Activated CD4-positive, alpha-beta T cell treated with anti-CD3 and anti-CD28 coated beads for 36 hours (primary cell): ENCODE data around the gene TNFRSF21. TPM values are rescaled to one million over a fixed set of nuclear protein-coding genes. Genes with fewer than 3 reads are reported as not detected.

ENCODE experiments used
- ATAC-seq: fragments of 200-7000 bp; cut with Tn5 transposase; one replicate; pipeline ENCODE4 v1.10.0; 2021; ENCODE audit warnings: mild to moderate bottlenecking, moderate library complexity
- CTCF ChIA-PET: fragments of 350-600 bp; sonication (Branson Sonifier 250); formaldehyde crosslinking; loops from one replicate; lab custom pipeline; 2021; ENCODE audit warnings: antibody characterized with exemption; lab: Charles Lee
- POLR2A ChIA-PET: fragments of 350-600 bp; sonication (Branson Sonifier 250); formaldehyde crosslinking; loops from one replicate; lab custom pipeline; 2021; ENCODE audit warnings: antibody characterized with exemption, inconsistent platforms; lab: Charles Lee
- DNase-seq: peaks from one replicate; pipeline ENCODE4 v3.0.0-alpha.2; 2020
- H3K27ac Mint-ChIP-seq: one replicate; pipeline ENCODE4 v1.8.0; 2021; ENCODE audit warnings: mixed read lengths
- H3K27me3 Mint-ChIP-seq: one replicate; pipeline ENCODE4 v1.8.0; 2021; ENCODE audit warnings: mixed read lengths
- H3K36me3 Mint-ChIP-seq: one replicate; pipeline ENCODE4 v1.8.0; 2021; ENCODE audit warnings: low read depth, mixed read lengths
- H3K4me1 Mint-ChIP-seq: one replicate; pipeline ENCODE4 v1.8.0; 2021; ENCODE audit warnings: mixed read lengths
- H3K4me3 Mint-ChIP-seq: one replicate; pipeline ENCODE4 v1.8.0; 2021; ENCODE audit warnings: mild to moderate bottlenecking, moderate library complexity, mixed read lengths
- H3K9me3 Mint-ChIP-seq: one replicate; pipeline ENCODE4 v1.8.0; 2021; ENCODE audit warnings: low read depth, mixed read lengths
- intact Hi-C, 2 experiments: fragments of 100-400 bp; cut with DNase I in 1 of 2; cut with micrococcal nuclease in 1 of 2; formaldehyde crosslinking; loops; one replicate each; pipeline versions ENCODE4 v1.14.2 to v1.15.1; 2022 to 2024; cut with DNase I, micrococcal nuclease
- total RNA-seq, 2 experiments: library from RNA; stranded (reverse); gene quantifications; one replicate each; pipeline ENCODE4 v1.2.3, GENCODE V29; 2021

Gene TNFRSF21
- total RNA-seq, 2 experiments from 2014 or later, result 2.6 to 2.8 TPM

GRCh38 chr6:47187113-47187512 is 122.6 kb downstream of the TNFRSF21 start:
- ATAC-seq (no peak), DNase-seq (no peak)
- H3K4me1 Mint-ChIP-seq, result no peaks in the 10 kb centered on the region
- H3K9me3 Mint-ChIP-seq, result no peaks in the 10 kb centered on the region
- intact Hi-C loops, result no loop called here
- H3K27me3 Mint-ChIP-seq, result peaks cover 3% of the 10 kb centered on the region
- no peak overlapping the region for H3K4me3 Mint-ChIP-seq
- CTCF ChIA-PET, result no interaction called here
- no peaks in the 10 kb centered on the region for H3K36me3 Mint-ChIP-seq
- H3K27ac Mint-ChIP-seq, result no peak overlapping the region
- POLR2A ChIA-PET, result no interaction called here

GRCh38 chr6:47182291-47182957 is 127.3 kb downstream of the TNFRSF21 start:
- H3K4me3 Mint-ChIP-seq, result no peak overlapping the region
- DNase-seq (no peak), ATAC-seq (no peak)
- CTCF ChIA-PET, result no interaction called here
- no peaks in the 10 kb centered on the region for H3K9me3 Mint-ChIP-seq
- intact Hi-C loops, result no loop called here
- H3K36me3 Mint-ChIP-seq, result no peaks in the 10 kb centered on the region
- no peak overlapping the region for H3K27ac Mint-ChIP-seq
- no peaks in the 10 kb centered on the region for H3K4me1 Mint-ChIP-seq
- POLR2A ChIA-PET, result no interaction called here
- H3K27me3 Mint-ChIP-seq, result peaks cover 3% of the 10 kb centered on the region

- no peaks in the 10 kb centered on the region for H3K36me3 Mint-ChIP-seq
- no peak for DNase-seq
- H3K27ac Mint-ChIP-seq, result no peak overlapping the region
- H3K4me1 Mint-ChIP-seq, result no peaks in the 10 kb centered on the region
- no peaks in the 10 kb centered on the region for H3K9me3 Mint-ChIP-seq
- no peak for ATAC-seq
- intact Hi-C loops, result no loop called here
- CTCF ChIA-PET, result no interaction called here
- POLR2A ChIA-PET, result no interaction called here
- peaks cover 3% of the 10 kb centered on the region for H3K27me3 Mint-ChIP-seq
- H3K4me3 Mint-ChIP-seq, result no peak overlapping the region
These were observed 128.0 kb downstream of the TNFRSF21 start for GRCh38 chr6:47181681-47182080.

Other genes with a start within 250 kb of the TNFRSF21 start
- gene CD2AP, start 167.9 kb upstream of the TNFRSF21 start, total RNA-seq, result 10 to 100 TPM; 28.4 to 29.3 TPM